ENCODE results near the gene RBP3.

RBP3 gene

GRCh38 chr10:47310090-47310505 lies 38.1 kb upstream of the RBP3 start:
- TF ChIP-seq TCF4 (CRISPR knock-in tag; IDR thresholded peaks at IDR 0.05; ENCODE audit: borderline replicate concordance) (no peak), GLIS3 (CRISPR knock-in tag; IDR thresholded peaks at IDR 0.05) (no peak), ZNF565 (CRISPR knock-in tag; conservative IDR thresholded peaks at IDR 0.05; ENCODE audit: low read depth) (no peak), ISL1 (CRISPR knock-in tag; IDR thresholded peaks at IDR 0.05) (no peak), ARNTL (CRISPR knock-in tag; IDR thresholded peaks at IDR 0.05; ENCODE audit: borderline replicate concordance, low read depth) (no peak), TSHZ2 (CRISPR knock-in tag; IDR thresholded peaks at IDR 0.05) (no peak), ZC3H10 (CRISPR knock-in tag; IDR thresholded peaks at IDR 0.05) (no peak), TOX (CRISPR knock-in tag; IDR thresholded peaks at IDR 0.05; ENCODE audit: borderline replicate concordance) (no peak), ESRRG (CRISPR knock-in tag; IDR thresholded peaks at IDR 0.05) (no peak), PATZ1 (CRISPR knock-in tag; IDR thresholded peaks at IDR 0.05; ENCODE audit: borderline replicate concordance) (no peak), RARB (CRISPR knock-in tag; IDR thresholded peaks at IDR 0.05) (no peak), PPARA (CRISPR knock-in tag; IDR thresholded peaks at IDR 0.05; ENCODE audit: borderline replicate concordance) (no peak)
- ATAC-seq, result no peak

- no peak for TF ChIP-seq RARB (CRISPR knock-in tag; IDR thresholded peaks at IDR 0.05)
- no peak for TF ChIP-seq ISL1 (CRISPR knock-in tag; IDR thresholded peaks at IDR 0.05)
- TF ChIP-seq TCF4 (CRISPR knock-in tag; IDR thresholded peaks at IDR 0.05; ENCODE audit: borderline replicate concordance), result no peak
- no peak for TF ChIP-seq ZFP3 (CRISPR knock-in tag; IDR thresholded peaks at IDR 0.05)
- no peak for TF ChIP-seq BACH2 (CRISPR knock-in tag; IDR thresholded peaks at IDR 0.05; ENCODE audit: borderline replicate concordance)
These were observed 36.8 kb upstream of the RBP3 start for GRCh38 chr10:47311193-47311931.

GRCh38 chr10:47311932-47312662 lies 36.1 kb upstream of the RBP3 start:
- ATAC-seq, result peak; percentile 97
- TF ChIP-seq GLIS3 (CRISPR knock-in tag; IDR thresholded peaks at IDR 0.05), result no peak
- no peak for TF ChIP-seq SNAI2 (CRISPR knock-in tag; IDR thresholded peaks at IDR 0.05)
- no peak for TF ChIP-seq PPARA (CRISPR knock-in tag; IDR thresholded peaks at IDR 0.05; ENCODE audit: borderline replicate concordance)
- TF ChIP-seq ZNF70 (CRISPR knock-in tag; IDR thresholded peaks at IDR 0.05), result no peak
- no peak for TF ChIP-seq BACH2 (CRISPR knock-in tag; IDR thresholded peaks at IDR 0.05; ENCODE audit: borderline replicate concordance)
- TF ChIP-seq ZNF8 (CRISPR knock-in tag; IDR thresholded peaks at IDR 0.05), result no peak
- TF ChIP-seq RARB (CRISPR knock-in tag; IDR thresholded peaks at IDR 0.05), result no peak
- TF ChIP-seq CREB5 (CRISPR knock-in tag; IDR thresholded peaks at IDR 0.05; ENCODE audit: low read depth), result no peak
- no peak for TF ChIP-seq ZNF565 (CRISPR knock-in tag; conservative IDR thresholded peaks at IDR 0.05; ENCODE audit: low read depth)
- TF ChIP-seq ZFP3 (CRISPR knock-in tag; IDR thresholded peaks at IDR 0.05), result no peak
- no peak for TF ChIP-seq PATZ1 (CRISPR knock-in tag; IDR thresholded peaks at IDR 0.05; ENCODE audit: borderline replicate concordance)
- TF ChIP-seq ISL1 (CRISPR knock-in tag; IDR thresholded peaks at IDR 0.05), result no peak
- no peak for TF ChIP-seq TSHZ2 (CRISPR knock-in tag; IDR thresholded peaks at IDR 0.05)
- TF ChIP-seq CSDC2 (CRISPR knock-in tag; IDR thresholded peaks at IDR 0.05), result no peak

More at GRCh38 chr10:47311193-47311931, 36.8 kb upstream of the RBP3 start:
- no peak for ATAC-seq

Data from SK-N-SH treated with all-trans-retinoic acid at 6 μM for 48 hours (cell line).